SK-MEL-5 (cell line): ENCODE data around the gene C12orf43. TPM values are rescaled to one million over a fixed set of nuclear protein-coding genes. Genes with fewer than 3 reads are reported as not detected.
A peak's percentile ranks its signal among the peaks of the same experiment; 100 is the strongest.

ENCODE experiments used
- DNase-seq: peaks from one replicate; pipeline ENCODE4 v3.0.0-alpha.2; 2016; ENCODE audit warnings: low read depth, low spot score
- in situ Hi-C: cut with HindIII; loops from 2 replicates; pipeline ENCODE4 v1.10.0; 2016; ENCODE audit warnings: low sequenced_read_pairs, high pct_unique_total_duplicates, low pct_unique_long_range_greater_than_20kb
- total RNA-seq: library from RNA; depleted of rRNA; stranded (reverse); fragments of >200 nt; shearing (Covaris generic); gene quantifications from 2 replicates; pipeline ENCODE4 v1.2.3, GENCODE V29; 2014

Gene C12orf43
- total RNA-seq, 1 experiment from 2014 or later: 25.4 TPM

DNA sequence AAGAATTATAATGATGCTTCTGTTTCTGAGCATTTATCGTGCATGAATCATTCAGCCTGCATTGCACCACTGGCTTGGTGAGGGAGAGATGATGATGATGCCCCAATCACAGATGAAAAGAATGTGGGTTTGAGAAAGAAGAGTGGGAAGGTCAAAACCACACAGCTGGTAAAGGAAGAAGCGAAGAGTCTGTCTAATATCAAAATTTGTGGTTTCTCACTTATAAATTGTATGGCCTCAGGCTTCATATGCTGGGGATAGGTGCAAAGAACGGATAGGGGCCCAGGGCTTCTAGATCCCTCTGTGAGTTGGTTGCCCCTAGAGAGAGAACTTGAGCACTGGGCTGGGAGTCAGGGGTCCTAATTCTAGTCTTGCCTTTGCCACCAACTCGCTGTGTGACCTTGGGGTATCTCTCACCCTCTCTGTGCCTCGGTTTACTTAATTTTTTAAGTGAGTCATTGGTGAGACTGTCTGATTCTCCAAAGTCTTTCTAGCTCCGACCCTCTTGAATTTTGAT lies 20.6 kb upstream of the C12orf43 start:
- in situ Hi-C loops: no loop called here
- DNase-seq: peak; percentile 35

DNA sequence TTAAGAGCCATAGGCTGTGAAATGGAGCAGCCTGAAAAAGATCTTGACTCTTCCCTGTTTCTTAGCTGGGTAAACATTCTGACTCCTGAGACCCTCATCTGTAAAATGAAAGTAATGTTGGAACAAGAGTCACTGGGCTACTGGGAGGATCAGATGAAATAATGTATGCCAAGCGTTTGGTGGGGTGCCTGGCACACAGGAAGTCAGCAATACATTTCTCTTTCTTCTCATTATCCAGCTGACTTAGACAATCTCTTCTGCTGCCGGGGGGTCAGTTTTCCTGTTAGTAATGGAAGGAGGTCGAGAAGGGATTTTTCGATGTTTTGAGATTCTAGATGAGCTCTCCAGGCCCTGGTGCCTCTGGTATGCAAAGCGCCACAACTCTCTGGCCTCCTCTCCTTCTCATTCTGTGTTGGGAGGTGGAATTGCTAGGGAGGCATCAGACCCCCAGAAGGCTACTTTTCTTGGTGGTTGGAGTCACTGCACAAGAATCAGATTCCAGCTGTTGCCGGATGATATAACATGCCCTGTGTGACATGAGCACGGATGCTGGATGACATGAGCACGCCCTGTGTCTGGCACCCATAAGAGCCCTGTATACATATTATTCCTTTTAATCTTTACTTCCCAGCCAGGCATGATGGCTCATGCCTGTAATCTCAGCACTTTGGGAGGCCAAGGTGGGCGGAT lies 18.5 kb upstream of the C12orf43 start:
- no peak for DNase-seq
- in situ Hi-C loops: no loop called here

DNA sequence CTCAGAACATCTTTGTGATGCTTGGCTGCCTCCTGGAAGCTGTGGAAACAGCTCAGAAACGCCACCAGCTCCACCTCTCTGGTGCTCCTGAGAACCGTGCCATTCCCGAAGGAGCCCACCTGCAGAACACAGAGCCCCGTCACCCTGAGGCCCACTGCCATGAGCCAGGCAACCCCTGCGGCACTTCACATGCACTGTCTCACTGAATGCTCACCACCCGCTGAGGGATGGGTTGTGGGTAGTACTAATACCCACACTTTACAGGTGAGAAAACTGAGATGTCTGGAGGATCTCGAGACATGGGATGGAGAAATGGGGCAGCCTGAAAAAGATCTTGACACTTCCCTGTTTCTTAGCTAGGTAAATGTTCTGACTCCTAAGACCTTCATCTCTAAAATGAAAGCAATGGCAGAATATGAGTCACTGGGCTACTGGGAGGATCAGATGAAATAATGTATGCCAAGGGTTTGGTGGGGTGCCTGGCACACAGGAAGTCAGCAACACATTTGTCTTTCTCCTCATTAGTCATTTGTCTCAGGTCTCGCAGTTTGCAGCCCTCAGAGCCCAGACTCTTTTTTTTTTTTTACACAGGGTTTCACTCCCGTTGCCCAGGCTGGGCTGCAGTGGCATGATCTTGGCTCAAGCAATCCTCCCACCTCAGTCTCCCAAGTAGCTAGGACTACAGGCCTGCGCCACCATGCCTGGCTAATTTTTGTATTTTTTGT lies 17.5 kb upstream of the C12orf43 start:
- no peak for DNase-seq
- in situ Hi-C loops: no loop called here

DNA sequence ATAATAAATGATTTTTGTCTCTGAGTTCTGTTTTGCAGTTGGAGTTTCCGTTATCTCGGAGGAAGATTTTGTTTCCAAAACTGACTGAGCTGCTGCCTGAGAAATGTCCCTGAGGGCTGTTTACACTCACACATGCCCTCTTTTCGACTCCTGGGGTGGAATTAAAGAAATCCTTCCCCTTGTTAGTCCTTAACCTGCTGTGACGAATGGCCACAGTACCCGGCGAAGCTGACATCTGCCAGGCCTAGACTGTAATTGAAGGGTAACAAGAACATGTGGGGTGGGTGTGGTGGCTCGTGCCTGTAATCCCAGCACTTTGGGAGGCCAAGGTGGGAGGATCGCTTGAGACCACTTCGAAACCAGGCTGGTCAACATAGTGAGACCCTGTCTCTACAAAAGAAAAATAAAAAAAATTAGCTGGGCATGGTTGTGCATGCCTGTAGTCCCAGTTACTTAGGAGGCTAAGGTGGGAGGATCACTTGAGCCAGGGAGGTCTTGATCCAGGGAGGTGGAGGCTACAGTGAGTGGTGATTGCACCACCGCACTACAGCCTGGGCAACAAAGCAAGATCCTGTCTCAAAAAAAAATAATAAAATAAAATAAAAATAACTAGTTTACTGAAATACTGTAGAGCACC lies 14.4 kb upstream of the C12orf43 start:
- in situ Hi-C loops: no loop called here
- no peak for DNase-seq

DNA sequence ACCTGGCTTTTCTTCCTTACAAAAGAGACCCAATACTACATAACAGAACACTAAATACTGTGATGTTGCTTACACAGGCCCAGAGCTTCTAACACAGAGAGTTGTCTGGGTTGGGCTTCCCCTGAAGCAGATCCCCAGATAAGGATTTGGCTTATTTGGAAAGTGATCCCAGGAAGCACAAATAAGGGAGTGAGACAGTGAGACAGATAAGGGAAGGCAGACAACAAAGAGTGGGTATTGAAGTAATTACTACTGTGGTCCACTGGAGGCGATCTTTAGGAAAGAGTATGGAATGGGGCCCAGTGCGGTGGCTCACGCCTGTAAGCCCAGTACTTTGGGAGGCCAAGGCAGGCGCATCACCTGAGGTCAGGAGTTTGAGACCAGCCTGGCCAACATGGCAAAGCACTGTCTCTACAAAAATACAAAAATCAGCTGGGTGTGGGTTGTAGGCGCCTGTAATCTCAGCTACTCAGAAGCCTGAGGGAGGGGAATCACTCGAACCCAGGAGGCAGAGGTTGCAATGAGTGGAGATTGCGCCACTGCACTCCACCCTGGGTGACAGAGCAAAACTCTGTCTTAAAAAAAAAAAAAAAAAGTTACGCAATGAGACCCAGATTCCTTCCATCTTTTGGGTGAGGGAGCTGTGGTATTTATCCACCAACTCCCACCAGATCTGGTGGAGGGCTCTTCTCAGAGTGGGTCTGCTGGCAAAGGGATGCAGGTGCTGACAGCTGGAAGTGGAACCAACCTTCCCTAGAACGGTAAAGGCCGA lies 10.2 kb upstream of the C12orf43 start:
- no peak for DNase-seq
- in situ Hi-C loops: no loop called here

DNA sequence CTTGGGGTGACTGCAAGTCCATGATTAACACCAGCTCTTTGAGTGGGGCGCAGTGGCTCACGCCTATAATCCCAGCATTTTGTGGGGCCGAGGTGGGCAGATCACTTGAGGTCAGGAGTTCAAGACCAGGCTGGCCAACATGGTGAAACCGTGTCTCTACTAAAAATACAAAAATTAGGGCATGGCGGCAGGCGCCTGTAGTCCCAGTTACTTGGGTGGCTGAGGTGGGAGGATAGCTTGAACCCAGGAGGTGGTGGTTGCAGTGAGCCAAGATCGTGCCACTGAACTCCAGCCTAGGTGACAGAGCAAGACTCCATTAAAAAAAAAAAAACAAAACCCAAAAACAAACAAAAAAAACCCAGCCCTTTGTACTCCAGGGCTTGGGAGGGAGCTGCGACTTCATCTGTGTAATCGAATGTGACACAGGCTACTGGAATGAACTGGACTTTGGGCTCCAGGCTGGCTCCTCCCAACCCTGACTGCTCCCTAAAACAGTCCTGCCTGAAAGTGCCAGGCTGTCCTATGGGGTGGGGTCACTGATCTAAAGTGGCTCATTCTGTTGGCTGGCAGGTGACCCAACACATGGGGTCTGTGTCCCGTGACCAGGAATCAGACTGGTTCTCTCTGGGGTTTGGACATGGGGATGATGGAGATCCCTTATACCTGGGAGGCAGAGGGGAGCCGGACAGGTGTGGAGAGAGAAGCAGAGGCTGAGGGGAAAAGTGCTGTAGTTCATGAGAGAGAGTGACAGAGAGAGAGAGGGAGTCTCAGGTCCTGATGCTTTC lies 9.3 kb upstream of the C12orf43 start:
- no peak for DNase-seq
- in situ Hi-C loops: no loop called here

DNA sequence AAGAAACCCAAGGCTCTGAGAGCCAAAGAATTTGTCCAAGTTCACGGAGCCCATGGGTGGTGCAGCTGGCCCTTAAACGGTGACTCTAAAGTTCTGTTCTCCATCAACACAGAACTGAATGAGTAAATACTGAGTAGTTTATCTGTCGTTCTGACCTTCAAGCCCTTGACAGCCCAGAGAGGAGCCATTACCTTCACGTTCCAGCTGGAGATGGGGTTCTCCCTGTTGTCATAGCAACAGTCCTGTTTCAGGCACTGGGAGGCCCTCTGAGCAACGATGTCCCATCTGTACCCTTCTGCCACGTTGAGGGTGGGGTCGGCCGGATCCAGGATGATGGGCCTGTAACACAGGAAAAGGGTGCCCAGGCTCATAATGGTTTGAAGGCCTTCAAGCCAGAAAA lies 7.5 kb upstream of the C12orf43 start:
- no peak for DNase-seq
- in situ Hi-C loops: no loop called here

DNA sequence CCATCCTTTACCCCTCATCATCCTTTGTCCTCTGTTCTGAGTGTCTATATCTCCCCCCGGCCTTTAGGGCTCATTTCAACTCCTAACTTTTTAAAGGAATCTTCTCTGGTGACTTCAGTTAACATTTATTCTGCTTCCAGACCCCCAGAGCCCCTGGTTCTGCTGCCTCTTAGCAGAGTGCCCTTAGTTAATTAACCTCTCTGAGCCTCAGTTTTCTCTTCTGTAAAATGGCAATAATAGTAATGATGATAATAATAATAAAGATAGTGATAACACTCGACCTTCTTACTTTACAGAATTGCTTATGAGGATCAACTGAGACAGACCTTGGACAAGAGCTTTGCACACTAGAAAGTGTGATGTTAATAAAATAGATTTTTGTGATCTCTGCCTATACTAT lies 6.4 kb upstream of the C12orf43 start:
- in situ Hi-C loops: no loop called here
- no peak for DNase-seq

DNA sequence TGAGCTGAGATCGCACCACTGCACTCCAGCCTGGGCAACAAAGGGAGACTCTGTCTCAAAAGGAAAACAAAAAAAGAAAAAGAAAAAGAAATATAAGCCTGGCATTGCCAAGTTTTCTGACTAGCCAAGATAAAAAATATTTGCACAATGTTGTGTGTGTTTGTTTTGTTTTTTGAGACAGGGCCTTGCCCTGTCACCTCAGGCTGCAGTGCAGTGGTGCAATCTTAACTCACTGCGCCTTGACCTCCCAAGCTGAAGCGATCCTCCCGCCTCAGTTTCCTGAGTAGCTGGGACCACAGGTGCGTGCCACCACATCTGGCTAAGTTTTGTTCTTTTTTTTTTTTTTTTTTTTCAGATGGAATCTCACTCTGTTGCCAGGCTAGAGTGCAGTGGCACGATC lies 5.5 kb upstream of the C12orf43 start:
- DNase-seq: no peak
- in situ Hi-C loops: no loop called here

DNA sequence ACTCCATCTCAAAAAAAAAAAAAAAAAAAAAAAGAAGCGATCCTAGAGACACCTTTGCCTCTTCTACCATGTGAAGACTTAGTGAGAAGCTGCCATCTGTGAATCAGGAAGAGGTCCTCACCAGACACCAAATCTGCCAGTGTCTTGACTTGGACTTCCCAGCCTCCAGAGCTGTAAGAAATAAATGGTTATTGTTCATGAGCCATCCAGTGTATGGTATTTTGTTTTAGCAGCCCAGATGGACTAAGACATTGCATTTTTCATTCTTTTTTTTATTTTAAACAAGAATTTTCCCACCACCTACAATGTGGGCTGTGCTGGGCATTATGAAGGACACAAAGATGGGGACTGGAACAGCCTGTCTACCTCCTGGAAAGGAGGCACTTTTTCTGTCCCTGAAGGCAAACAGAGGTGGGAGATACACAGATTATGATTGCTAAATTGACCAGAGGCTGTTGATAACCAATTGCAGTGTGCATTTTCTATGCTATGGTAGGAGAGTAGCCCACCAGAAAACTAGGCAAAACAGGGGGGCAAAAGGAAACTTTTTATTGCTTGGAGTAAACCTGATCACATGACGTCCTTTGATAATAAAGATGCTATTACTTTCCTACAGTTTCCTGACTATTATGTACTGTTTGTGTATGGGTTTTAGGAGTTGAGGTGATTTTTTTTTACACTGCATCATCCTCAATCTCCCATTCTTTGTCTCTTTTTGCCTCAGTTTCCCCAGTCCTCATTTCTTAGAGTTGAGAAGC lies 2.8 kb upstream of the C12orf43 start:
- in situ Hi-C loops: no loop called here
- DNase-seq: no peak

DNA sequence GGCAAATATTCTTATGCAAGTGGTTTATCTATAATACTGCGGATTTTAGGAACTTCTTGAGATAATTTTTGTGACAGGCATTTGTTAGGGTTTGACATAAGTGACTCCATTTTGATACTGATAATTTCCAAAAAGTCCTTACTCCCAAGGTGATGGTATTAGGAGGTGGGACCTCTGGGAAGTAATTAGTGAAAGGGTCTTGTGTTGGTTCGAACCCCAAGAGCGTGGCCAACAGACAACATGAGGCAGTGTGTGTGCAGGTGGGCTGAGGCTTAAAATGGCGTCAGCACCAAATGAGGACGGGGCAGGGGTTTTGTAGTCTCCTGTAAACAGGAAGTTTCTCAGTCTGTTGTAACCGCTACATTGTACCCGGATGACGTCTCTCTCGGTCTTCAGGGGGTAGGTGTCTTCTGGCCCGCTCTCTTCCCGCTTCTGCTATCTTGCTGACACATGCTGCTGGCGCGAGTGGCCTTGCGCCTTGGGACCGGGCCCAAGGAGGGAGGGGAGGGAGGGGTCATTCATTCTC lies 1.7 kb upstream of the C12orf43 start:
- in situ Hi-C loops: no loop called here

DNA sequence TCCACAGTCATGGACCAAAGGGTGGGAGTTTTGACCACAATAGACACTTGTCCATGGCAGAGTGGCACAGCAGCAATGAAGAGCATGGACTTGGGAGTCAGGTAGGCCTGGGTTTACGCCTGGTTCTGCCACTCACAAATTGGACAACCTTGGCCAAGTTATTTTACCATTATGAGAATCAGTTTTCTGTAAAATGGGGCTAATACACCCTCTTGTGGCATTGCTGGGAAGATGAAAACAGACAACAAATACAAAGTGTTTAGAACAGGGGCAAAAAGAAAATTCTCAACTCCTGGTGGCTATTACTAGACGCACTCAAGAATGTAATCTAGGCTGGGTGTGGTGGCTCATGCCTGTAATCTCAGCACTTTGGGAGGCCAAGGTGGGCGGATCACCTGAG lies 2.6 kb downstream of the C12orf43 start:
- in situ Hi-C loops: no loop called here
- DNase-seq: no peak

More for the DNA sequence above, 1.7 kb upstream of the C12orf43 start:
- no peak for DNase-seq

DNA sequence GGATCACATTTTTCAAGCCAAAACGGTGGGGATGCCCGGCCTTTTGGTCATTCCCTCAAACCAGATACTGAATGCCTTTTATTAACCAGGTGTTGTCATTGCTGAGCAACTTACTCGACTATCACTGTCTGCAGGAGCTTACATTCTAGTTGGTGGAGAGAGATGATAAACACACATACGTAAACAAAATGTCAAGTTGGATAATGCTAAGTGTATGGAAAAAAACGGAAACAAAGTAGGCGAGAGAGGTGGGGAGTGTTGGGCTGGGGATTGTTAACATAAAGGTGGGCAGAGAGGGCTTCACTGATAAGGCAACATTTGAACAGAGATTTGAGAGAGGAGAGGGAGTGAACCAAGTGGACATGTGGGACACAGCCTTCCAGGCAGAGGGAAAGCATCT lies 4.5 kb downstream of the C12orf43 start:
- DNase-seq: no peak
- in situ Hi-C loops: no loop called here

DNA sequence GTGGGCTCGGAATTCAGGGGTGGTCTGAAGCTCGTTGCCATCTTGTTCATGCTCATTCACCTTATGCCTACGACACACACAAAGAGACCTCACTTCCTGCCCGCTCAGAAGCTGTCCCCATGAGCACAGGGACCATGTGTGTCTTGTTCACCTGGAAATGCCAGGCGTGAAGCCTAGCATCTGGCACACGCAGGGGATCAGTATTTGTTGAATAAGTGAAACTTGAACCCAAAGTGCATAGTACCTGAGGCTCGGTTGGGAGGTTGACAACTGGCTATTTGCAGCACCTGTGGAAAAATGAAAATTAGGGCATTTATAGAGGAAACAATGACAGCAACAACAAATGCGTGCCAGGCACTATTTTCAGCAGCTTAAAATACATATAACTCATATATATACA lies 5.4 kb downstream of the C12orf43 start:
- in situ Hi-C loops: no loop called here
- no peak for DNase-seq

DNA sequence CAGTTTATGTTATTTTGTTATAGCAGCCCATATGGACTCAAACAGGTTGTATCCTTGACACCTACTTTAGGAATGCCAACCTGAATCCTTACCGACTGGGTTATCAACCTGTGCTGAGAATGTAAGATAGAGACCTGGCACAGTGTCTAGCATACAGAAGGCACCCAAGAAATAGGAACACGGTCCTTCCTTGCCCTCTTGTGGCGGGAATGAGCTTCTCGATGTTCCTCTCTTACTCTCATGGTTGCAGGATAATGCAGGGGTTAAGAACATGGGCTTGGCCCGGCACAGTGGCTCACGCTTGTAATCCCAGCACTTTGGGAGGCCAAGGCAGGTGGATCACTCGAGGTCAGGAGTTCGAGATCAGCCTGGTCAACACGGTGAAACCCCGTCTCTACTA lies 6.5 kb downstream of the C12orf43 start:
- DNase-seq: peak; percentile 76
- in situ Hi-C loops: no loop called here

DNA sequence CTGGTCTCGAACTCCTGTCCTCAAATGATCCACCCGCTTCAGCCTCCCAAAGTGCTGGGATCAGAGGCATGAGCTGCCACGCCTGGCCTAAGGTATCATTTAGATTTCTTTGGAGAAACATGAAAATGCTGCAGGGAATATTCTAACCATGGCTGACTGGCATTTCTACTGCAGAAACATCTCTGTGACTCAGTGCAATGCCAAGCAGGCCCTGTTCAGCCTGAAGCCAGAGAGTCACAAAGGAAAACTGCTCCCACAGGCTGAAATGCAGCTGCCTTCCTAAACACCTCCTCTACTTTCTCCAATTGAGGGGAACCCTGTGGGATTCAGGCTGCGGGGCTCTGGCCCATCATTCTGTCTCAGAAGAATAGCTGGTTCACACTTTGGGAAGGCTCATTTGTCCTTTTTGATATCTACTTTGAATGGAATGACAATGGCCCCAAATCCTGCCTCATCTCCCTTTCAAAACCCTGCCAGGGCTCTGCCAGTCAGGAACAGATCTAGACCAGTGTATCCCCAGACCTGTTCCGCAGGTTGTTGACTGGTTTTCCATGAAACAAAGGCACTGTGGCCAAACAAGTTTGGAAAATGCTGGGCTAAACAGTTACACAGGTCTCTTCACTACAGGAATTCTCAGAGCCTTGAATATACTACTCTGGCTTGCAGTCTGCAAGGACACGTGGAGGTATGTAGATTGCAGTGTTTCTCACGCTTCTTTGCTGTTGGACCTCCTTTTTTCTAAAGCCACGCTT lies 7.8 kb downstream of the C12orf43 start:
- in situ Hi-C loops: no loop called here

More for the DNA sequence above, 7.8 kb downstream of the C12orf43 start:
- DNase-seq: no peak
